ENCODE data around the gene DRICH1. TPM values are rescaled to one million over a fixed set of nuclear protein-coding genes. Genes with fewer than 3 reads are reported as not detected.

Gene DRICH1
- polyA plus RNA-seq, 3 donors, result 1.7 TPM; not detected in 2

DNA sequence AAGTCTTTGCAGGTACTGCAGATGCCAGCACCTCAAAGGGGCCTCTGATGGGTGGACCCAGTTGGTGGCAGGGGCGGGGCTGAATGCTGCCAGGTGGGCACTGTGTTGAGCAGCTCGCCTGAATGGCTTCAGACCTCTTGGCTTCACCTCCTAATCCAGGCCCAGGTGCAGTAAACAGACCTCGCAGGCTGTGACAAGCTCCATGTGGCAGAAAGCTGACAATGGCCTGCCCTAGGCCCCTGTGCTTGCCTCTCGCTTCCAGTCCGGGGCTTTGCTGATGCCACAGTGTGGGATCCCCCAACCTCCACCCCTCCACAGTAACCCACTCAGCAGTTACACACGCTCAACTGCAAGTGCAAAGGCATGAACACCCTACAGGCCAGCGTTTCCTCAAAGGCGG is 61.4 kb downstream of the DRICH1 start:
- intact Hi-C loops (cut with micrococcal nuclease), result no loop called here

DNA sequence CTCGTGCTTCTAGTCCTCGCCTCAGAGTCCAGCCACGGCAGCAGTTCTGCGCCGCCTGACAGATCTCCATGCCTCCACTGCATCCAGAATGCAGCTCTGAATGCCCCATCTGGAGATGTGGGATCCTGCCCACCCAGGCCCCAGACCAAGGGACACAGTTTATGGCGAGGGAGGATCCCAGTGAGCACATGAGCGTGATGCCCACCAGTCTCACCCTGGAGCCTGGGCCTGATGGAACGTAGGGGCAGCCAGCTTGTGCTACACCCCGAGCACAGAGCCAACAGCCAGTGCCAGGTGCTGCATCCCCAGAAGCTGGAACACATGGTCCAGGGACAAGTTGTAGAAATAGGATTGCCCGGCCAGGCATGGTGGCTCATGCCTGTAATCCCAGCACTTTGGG is 62.4 kb downstream of the DRICH1 start:
- H3K4me1 Mint-ChIP-seq, result peaks cover 6% of the 10 kb centered on the region
- H3K36me3 ChIP-seq (replicated peaks in 1 of 2; ENCODE audit: control insufficient read depth in 1 of 2, insufficient read depth in 2 of 2, low read length in 2 of 2), result no peaks in the 10 kb centered on the region
- intact Hi-C loops (cut with micrococcal nuclease), result no loop called here
- peaks cover 24 to 36% (median 28%) of the 10 kb centered on the region in 3 donors for H3K27me3 Mint-ChIP-seq (ENCODE audit: low read depth in 3 of 3)
- peaks cover 7 to 12% of the 10 kb centered on the region in 2 donors for H3K4me1 ChIP-seq (ENCODE audit: control insufficient read depth in 1 of 2, insufficient read depth in 2 of 2, low read length in 2 of 2)
- H3K9ac ChIP-seq (ENCODE audit: insufficient read depth, low read length, poor library complexity, severe bottlenecking), result no peak overlapping the region
- peaks cover 0 to 2% of the 10 kb centered on the region in 2 donors for H3K36me3 Mint-ChIP-seq
- H3K4me3 Mint-ChIP-seq, result no peak overlapping the region
- H3K27me3 ChIP-seq (ENCODE audit: control insufficient read depth in 2 of 2, insufficient read depth in 2 of 2, low read length in 2 of 2), result peaks cover 12 to 27% of the 10 kb centered on the region in 2 donors
- H3K4me2 ChIP-seq (replicated peaks; ENCODE audit: extremely low read depth, low read length, poor library complexity, severe bottlenecking), result no peak overlapping the region
- H3K9me3 Mint-ChIP-seq, result peaks cover 0 to 14% (median 2%) of the 10 kb centered on the region in 7 donors
- no peak overlapping the region for H3K4me3 ChIP-seq (replicated peaks in 1 of 3; ENCODE audit: low read depth in 2 of 3, low read length in 3 of 3)
- WGBS (ENCODE audit: insufficient coverage), result 99% methylated on average over 10 of the region's 10 CpGs
- no peak overlapping the region for H3K27ac Mint-ChIP-seq
- no peaks in the 10 kb centered on the region for H3K79me2 ChIP-seq (ENCODE audit: insufficient read depth, low read length)
- H3K27ac ChIP-seq (ENCODE audit: low read depth in 1 of 2, low read length in 2 of 2), result no peak overlapping the region
- no peak overlapping the region for H2AFZ ChIP-seq (ENCODE audit: insufficient read depth, low read depth, low read length, poor library complexity, severe bottlenecking)
- TF ChIP-seq, protein P1, sequence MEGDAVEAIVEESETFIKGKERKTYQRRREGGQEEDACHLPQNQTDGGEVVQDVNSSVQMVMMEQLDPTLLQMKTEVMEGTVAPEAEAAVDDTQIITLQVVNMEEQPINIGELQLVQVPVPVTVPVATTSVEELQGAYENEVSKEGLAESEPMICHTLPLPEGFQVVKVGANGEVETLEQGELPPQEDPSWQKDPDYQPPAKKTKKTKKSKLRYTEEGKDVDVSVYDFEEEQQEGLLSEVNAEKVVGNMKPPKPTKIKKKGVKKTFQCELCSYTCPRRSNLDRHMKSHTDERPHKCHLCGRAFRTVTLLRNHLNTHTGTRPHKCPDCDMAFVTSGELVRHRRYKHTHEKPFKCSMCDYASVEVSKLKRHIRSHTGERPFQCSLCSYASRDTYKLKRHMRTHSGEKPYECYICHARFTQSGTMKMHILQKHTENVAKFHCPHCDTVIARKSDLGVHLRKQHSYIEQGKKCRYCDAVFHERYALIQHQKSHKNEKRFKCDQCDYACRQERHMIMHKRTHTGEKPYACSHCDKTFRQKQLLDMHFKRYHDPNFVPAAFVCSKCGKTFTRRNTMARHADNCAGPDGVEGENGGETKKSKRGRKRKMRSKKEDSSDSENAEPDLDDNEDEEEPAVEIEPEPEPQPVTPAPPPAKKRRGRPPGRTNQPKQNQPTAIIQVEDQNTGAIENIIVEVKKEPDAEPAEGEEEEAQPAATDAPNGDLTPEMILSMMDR (IDR thresholded peaks at IDR 0.05), result no peak
- no peak for DNase-seq
- H4K20me1 ChIP-seq (ENCODE audit: insufficient read depth, low read length), result no peaks in the 10 kb centered on the region
- H3K9me3 ChIP-seq (replicated peaks in 1 of 2; ENCODE audit: control insufficient read depth in 1 of 2, insufficient read depth in 1 of 2, low read length in 2 of 2), result no peaks in the 10 kb centered on the region

More for the DNA sequence above, 61.4 kb downstream of the DRICH1 start:
- Mint-ChIP-seq H3K4me1 (peaks cover 3% of the 10 kb centered on the region), H3K9me3 (peaks cover 0 to 13% (median 2%) of the 10 kb centered on the region in 7 donors), H3K36me3 (peaks cover 0 to 2% of the 10 kb centered on the region in 2 donors), H3K27ac (no peak overlapping the region), H3K4me3 (no peak overlapping the region), H3K27me3 (ENCODE audit: low read depth in 3 of 3) (peaks cover 18 to 27% (median 20%) of the 10 kb centered on the region in 3 donors)
- Histone ChIP-seq H4K20me1 (ENCODE audit: insufficient read depth, low read length) (no peaks in the 10 kb centered on the region), H3K36me3 (replicated peaks in 1 of 2; ENCODE audit: control insufficient read depth in 1 of 2, insufficient read depth in 2 of 2, low read length in 2 of 2) (no peaks in the 10 kb centered on the region), H2AFZ (ENCODE audit: insufficient read depth, low read depth, low read length, poor library complexity, severe bottlenecking) (no peak overlapping the region), H3K9me3 (replicated peaks in 1 of 2; ENCODE audit: control insufficient read depth in 1 of 2, insufficient read depth in 1 of 2, low read length in 2 of 2) (no peaks in the 10 kb centered on the region), H3K27me3 (ENCODE audit: control insufficient read depth in 2 of 2, insufficient read depth in 2 of 2, low read length in 2 of 2) (peaks cover 9 to 20% of the 10 kb centered on the region in 2 donors), H3K4me2 (replicated peaks; ENCODE audit: extremely low read depth, low read length, poor library complexity, severe bottlenecking) (no peak overlapping the region), H3K4me3 (replicated peaks in 1 of 3; ENCODE audit: low read depth in 2 of 3, low read length in 3 of 3) (no peak overlapping the region), H3K79me2 (ENCODE audit: insufficient read depth, low read length) (no peaks in the 10 kb centered on the region), H3K27ac (ENCODE audit: low read depth in 1 of 2, low read length in 2 of 2) (no peak overlapping the region), H3K4me1 (ENCODE audit: control insufficient read depth in 1 of 2, insufficient read depth in 2 of 2, low read length in 2 of 2) (peaks cover 6 to 9% of the 10 kb centered on the region in 2 donors), H3K9ac (ENCODE audit: insufficient read depth, low read length, poor library complexity, severe bottlenecking) (no peak overlapping the region)
- 89% methylated on average over 6 of the region's 8 CpGs for WGBS (ENCODE audit: insufficient coverage)
- TF ChIP-seq, protein P1 (IDR thresholded peaks at IDR 0.05), result no peak
- DNase-seq, result no peak

Data from CD14-positive monocyte (primary cell).